ENCODE results near the gene KCTD8.

KCTD8 gene

GRCh38 chr4:44448521-44449461, at the start of gene KCTD8:
KCTD8 (minus strand) TSS chr4:44448809.
- DNase-seq, result peak in 2 of 4 experiments; percentile 3 to 5

DNA sequence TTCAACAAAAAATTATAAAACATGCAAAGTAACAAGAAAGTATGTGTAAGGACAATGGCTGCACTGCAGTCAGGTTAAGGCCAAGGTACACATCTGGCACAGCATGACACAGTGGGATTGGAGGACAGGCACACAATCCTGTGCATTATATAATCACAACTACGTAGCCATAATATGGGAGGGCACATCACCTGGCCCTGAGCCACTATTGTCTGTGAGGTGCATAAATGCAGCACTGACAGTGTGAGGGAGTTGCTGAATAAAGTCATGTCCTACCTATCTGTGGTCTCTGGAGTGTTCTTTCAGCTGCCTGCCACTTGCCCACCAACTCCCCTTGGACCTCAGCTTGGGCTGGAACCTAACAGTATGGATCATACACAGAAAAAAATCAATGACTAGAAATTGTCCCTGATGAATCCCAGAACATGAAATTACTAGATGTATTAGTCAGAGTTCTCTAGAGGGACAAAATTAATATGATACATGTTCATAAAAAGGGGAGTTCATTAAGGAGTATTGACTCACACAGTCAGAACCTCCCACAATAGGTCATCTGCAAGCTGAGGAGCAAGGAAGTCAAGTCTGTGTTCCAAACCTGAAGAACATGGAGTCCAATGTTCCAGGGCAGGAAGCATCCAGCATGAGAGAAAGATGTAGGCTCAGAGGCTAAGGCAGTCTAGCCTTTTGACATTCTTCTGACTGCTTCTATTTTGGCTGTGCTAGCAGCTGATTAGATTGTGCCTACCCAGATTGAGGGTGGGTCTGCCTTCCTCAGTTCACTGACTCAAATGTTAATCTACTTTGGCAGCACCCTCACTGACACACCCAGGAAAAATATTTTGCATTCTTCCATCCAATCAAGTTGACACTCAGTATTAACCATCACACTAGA, 46.4 kb upstream of the KCTD8 start:
- DNase-seq, result no peak

- no peak for DNase-seq
Observed at GRCh38 chr4:44493924-44494323, 45.3 kb upstream of the KCTD8 start.

- DNase-seq, result no peak
Observed at GRCh38 chr4:44487341-44487740, 38.7 kb upstream of the KCTD8 start.

DNA sequence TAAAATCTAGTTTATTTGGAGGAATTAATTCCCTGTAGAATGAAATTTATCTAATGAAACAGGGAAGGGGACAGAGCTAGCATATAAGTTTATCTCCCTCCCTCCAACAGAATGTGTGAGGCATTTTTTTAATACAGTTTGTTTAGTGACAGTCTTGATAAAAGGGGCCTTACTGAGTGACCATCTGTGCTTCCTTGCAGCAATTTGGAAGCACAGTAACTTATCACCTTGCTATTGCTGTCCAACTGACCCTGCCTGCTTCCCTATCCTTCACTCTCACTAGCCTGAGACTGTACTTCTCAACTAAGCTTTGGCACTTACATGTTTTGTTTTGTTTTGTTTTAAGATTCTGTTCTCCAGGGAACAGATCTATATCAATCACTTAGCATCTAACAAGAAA, 31.1 kb upstream of the KCTD8 start:
- no peak for DNase-seq

DNA sequence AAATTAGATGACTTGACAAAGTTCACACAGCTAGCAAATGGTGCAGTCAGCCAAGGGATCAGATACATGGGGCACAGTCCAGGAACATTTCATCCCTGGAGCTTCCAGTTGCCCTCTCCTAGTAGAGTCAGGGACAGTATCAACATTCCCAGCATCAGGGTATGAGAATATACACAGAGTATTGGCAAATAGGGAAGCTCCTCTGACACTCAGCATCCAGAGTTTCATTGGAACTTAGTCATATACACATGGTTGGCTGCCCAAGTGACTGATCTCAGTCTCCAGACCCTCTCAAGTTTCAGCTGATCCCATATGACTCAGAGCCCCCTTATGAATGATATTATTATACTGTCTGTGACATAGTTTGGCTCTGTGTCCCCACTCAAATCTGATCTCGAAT, 13.7 kb upstream of the KCTD8 start:
- no peak for DNase-seq

- no peak for DNase-seq
Observed at GRCh38 chr4:44447563-44448504, 775 bp downstream of the KCTD8 start.

DNA sequence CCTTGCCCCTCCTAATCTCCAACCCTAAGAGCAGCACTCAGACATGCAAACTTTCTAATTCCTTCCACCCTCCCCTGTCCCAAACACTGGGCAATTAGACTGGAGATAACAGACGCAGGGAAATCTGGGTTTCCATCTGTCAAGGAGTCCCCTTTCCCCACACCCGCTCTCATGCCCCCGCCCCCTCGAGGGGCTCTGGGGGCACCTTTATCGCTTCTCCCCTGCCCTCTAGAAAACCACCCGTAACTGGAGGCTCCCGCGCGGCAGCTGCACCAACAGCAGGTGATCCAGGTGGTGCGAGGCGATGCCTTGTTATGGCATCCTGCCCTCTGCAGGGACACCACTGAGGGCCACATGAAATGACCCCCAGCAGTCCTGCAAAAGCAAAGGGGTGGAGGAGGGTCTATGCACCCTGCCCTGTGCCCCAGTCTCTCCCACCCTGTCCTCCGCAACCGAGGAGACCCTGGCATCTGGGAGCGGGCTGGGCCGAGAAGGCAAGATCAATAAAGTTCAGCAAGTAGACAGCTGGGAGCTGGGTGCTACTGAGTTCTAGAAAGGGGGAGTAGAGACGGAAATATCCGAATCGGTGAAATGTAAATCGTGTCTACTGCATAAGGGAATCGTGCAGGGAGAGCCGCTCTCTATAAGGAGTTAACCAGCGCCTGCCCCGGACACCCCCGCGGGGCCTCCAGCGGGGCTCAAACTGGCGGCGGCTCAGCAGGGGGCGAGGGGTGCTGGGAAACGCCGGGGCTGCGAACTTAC, 1.6 kb downstream of the KCTD8 start:
- DNase-seq, result no peak

- DNase-seq, result no peak
Observed at GRCh38 chr4:44446191-44446590, 2.4 kb downstream of the KCTD8 start.

- DNase-seq, result no peak
Observed at GRCh38 chr4:44438687-44439086, 9.9 kb downstream of the KCTD8 start.

- DNase-seq, result no peak
Observed at GRCh38 chr4:44434247-44434646, 14.4 kb downstream of the KCTD8 start.

DNA sequence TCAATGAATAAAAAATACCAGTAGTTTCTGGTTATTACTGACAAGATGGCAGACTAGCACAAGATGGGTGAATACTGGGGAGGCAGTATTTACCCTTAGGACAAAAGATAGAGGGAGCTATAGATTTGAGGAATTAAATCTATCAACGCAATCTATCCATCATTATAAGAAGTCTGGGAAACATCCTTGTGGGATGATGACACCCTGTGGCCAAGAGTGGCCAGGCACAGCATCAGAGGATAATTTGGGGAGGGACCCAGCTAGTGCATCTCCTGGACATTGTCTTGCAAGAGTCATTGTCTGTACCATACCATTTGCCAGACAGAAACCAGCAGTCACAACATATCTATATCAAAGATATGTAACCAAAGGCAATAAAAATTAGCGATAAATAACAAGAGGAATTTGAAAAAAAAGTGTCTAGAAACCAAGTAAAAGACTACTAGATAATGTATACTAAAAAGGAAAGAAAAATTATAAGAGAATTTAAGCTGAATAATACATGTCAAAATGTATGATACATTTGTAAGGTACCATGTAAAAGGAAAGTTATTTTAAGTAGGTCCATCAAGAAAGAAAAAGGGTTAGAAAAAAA, 22.9 kb downstream of the KCTD8 start:
- no peak for DNase-seq

DNA sequence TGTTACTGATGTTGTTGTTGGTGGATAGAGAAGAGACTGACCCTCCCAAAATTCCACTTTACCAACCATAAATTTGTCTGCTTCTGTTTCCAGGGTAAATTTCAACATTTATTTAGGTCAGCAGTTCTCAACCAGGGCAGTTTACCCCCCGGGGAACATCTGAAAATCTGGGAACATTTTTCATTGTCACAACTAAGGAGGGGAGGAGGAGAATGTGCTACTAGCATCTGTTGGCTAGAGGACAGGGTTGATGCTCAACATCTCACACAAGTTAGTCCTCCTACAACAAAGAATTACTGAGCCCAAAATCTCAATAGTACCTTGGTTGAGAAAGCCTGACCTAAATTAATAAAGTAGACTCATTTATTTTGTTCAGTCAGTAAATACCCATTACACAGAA, 25.7 kb downstream of the KCTD8 start:
- DNase-seq, result no peak

DNA sequence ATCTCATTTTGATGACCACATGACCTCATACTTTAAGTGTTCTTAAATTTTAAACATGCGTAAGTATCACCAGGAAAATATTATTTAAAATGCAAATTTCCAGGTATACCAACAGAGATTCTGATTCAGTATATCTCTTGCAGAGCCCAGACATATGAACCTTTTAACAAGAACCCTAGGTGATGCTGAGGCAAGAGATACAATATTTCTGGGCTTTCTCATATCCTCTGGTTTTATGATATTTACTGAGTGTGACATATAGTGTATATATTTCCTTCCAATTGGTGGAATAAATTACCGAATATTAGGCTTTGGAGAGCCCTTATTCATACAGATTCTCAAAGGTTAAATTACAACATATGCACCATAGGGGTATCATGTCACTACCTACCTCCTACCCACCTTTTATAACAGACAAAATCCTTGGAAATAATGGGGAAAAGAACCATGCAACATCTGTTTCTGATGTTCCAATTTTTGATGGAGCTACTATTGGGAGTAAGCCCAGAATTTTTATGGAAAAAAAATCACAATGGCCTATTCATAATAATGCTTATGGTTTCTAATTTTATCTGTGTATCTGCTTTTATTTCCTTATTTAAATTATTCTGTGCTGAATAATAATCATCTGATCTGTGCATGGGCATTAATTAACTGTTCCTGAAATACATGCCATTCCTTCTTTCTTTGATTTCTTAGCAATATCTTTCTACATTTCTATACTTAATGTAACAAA, 27.1 kb downstream of the KCTD8 start:
- DNase-seq, result no peak

DNA sequence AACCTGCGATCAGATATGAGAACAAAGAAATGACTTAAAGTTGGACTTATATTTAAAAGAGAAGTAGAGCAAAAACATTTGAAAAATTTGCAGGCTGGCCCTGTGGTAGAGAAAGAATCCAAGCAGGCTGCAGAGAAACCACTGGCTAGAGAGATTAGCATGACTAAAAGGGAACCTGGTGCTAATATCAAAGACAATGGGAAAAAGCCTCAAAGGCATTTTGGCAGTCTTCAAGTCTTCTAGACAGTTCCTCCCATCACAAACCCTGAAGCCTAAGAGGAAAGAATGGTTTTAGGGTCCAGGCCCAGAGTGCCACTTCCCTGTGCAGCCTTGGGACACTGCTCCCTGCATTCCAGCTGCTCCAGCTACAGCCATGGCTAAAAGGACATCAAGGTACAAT, 33.4 kb downstream of the KCTD8 start:
- DNase-seq, result no peak

DNA sequence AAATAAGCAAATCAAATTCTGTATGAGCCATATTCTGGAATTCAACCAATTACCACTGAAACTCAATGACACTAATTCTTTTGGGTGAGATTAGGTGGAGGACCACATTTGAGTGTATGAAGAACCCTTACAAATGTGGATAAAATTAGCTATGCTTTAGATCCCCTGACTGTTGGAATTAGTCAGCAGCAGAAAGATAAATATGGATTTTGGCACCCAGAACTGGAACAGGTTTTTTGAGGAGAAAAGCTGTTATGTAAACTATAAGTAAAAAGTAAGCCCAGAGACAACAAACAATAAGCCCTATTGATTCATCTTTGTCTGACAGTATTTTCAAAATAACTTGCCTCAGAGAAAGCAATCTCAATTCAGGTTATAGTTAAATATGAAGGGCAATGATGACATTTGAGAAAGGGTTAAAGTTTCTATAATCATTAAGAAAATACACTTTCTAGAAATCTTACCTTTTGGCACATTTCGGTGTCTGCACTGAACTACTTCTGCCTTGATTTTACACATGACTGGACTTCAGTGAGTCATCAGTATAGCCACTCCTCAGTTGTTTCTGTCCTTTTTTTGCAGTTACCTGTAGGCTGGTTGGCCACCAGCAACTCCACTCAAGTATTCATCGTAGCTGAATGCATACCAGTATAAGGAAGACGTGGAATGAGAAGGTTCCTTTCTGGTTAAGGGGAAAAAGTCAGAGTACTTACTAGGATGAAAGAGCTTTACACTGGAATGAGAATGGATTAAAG, 80.0 kb downstream of the KCTD8 start:
- DNase-seq, result no peak

DNA sequence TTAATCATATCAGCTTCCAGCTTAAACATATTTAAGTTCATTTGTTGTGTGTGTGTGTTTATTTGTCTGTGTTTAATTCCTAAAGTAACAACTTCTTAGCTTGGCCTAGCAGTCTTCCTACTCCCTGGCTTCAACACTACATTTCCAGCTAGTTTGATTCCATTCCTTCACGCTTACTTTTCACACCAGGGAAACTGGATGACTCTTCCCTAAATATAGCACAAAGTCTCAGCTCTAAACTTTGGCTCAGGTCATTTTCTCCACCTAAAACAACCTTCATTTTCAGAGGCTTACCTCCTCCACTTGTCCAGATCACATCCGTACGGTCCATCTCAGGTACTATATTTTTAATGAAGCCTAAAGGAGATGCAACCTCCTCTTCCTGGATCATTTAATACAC, 94.4 kb downstream of the KCTD8 start:
- DNase-seq, result no peak

DNA sequence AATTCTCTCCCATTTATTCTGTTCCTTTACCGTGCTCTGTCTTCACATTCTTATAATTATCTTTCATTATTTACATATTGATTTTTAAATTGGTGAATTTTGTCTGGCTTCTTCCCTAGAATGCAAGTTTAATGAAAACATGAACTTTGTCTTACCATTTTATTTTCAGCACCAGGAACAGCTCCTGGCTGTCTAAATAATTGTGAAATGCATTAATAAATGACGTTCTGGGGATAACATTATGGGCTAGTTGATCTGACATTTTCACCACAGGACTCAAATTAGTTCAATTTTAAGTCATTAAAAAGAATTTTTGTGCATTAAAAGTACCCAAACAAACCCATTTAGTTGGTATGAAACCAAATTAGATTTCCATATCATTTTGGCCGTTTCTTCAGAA, 97.5 kb downstream of the KCTD8 start:
- DNase-seq, result no peak

DNA sequence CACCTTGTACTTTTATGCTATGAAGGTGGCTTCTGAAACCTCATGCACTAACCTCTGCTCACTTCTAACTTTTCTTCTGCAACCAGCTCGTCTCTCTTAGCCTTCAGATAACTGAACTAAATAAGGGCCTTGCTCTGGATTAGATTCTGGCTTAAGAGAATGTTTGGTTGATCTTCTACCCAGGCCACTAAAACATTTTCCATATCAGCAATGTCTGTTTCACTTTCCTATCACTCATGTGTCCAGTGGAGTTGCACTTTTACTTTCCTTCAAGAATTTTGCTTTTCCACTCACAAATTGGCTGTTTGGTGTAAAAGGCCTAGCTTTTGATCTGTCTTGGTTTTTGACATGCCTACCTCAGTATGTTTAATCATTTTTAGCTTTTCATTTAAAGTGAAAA, 105.8 kb downstream of the KCTD8 start:
- no peak for DNase-seq

DNA sequence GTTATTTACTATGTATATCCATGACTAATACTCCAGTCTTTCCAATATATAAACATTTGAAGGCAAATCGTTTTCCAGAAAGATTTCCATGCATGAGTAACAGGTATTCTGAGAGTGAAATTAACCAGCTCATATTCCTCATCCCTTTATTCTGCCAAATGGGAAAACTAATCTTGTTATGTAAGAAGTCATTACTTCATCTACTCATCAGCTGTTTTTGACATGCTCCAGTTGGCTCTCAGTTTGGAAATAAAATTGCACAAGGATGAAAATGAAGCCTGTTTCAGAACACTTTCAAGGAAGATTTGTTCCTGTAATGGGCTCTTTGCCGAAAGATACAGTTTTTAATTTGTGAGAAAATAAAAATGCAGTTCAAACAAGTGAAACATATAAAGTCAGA, 121.9 kb downstream of the KCTD8 start:
- DNase-seq, result no peak
